ENCODE data around the gene FHIP1B.

FHIP1B gene

GRCh38 chr11:6237761-6238302 is 3.4 kb upstream of the FHIP1B start:
- DNase-seq: no peak

- DNase-seq: no peak
These were observed 2.8 kb upstream of the FHIP1B start for GRCh38 chr11:6237266-6237665.

GRCh38 chr11:6233984-6234386 is 451 bp downstream of the FHIP1B start:
- DNase-seq: peak in 1 of 2 experiments; percentile 1

GRCh38 chr11:6232899-6233298 is 1.5 kb downstream of the FHIP1B start:
- no peak for DNase-seq

- DNase-seq: no peak
These were observed 4.5 kb downstream of the FHIP1B start for GRCh38 chr11:6229911-6230310.

GRCh38 chr11:6228520-6228919 is 5.9 kb downstream of the FHIP1B start:
- DNase-seq: no peak

- DNase-seq: peak; percentile 71 to 81
These were observed 8.5 kb downstream of the FHIP1B start for GRCh38 chr11:6225896-6226295.

GRCh38 chr11:6225024-6225423 is 9.4 kb downstream of the FHIP1B start:
- DNase-seq: no peak

GRCh38 chr11:6224421-6224820 is 10.0 kb downstream of the FHIP1B start:
- DNase-seq: no peak

- DNase-seq: no peak
These were observed 10.6 kb downstream of the FHIP1B start for GRCh38 chr11:6223854-6224253.

- no peak for DNase-seq
These were observed 15.1 kb downstream of the FHIP1B start for GRCh38 chr11:6219359-6219758.

- no peak for DNase-seq
These were observed 16.7 kb downstream of the FHIP1B start for GRCh38 chr11:6217722-6218121.

- DNase-seq: no peak
These were observed 17.9 kb downstream of the FHIP1B start for GRCh38 chr11:6216501-6216900.

GRCh38 chr11:6214530-6214929 is 19.9 kb downstream of the FHIP1B start:
- DNase-seq: no peak

- no peak for DNase-seq
These were observed 24.0 kb downstream of the FHIP1B start for GRCh38 chr11:6210274-6210955.

- no peak for DNase-seq
These were observed 24.6 kb downstream of the FHIP1B start for GRCh38 chr11:6209801-6210200.

- DNase-seq: no peak
These were observed 27.8 kb downstream of the FHIP1B start for GRCh38 chr11:6206456-6207180.

GRCh38 chr11:6205366-6205765 is 29.1 kb downstream of the FHIP1B start, which contains the start of gene C11orf42:
Gene C11orf42, plus strand, starts transcription at chr11:6205557. Its CDS starts 59 bp downstream, at chr11:6205616.
- DNase-seq: no peak

GRCh38 chr11:6204706-6205105 is 29.7 kb downstream of the FHIP1B start:
- DNase-seq: no peak

- DNase-seq: peak in 1 of 2 experiments; percentile 2
These were observed 31.1 kb downstream of the FHIP1B start for GRCh38 chr11:6203327-6203726.

GRCh38 chr11:6202041-6202440 is 32.4 kb downstream of the FHIP1B start:
- DNase-seq: no peak

GRCh38 chr11:6201481-6201880 is 33.0 kb downstream of the FHIP1B start:
- peak in 1 of 2 experiments; percentile 38 for DNase-seq

GRCh38 chr11:6200975-6201374 is 33.5 kb downstream of the FHIP1B start:
- DNase-seq: peak; percentile 88 to 91

- no peak for DNase-seq
These were observed 35.1 kb downstream of the FHIP1B start, which contains the start of gene OR52W1 for GRCh38 chr11:6199174-6199810. Gene OR52W1, plus strand, starts transcription at chr11:6199224. Its CDS starts 0 bp downstream, at chr11:6199224.
